ENCODE results near the gene TAF1A.

Gene TAF1A

DNA sequence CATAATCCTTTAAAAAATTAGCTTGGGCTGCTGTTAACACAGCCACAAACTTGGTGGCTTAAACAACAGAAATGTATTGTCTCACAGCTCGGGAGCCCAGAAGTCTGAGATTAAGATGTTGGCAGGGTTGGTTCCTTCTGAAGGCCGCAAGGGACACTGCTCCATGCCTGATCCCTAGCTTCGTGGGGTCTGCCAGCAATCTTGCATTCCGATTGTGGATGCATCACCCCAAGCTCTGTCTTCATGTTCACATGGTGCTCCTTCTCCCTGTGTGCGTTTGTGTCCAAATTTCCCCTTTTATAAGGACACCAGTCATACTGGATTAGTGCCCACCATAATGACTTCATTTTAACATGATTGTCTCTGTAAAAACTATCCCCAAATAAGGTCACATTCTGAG lies 36.9 kb downstream of the TAF1A start:
- TF ChIP-seq POLR2AphosphoS5 (IDR thresholded peaks at IDR 0.05; ENCODE audit: low read depth, low read length) (no peak), SIN3A (IDR thresholded peaks at IDR 0.05; ENCODE audit: borderline replicate concordance, insufficient read depth, low read length) (no peak), TAF1 (IDR thresholded peaks at IDR 0.05; ENCODE audit: borderline replicate concordance, insufficient read depth, low read length) (no peak), FOXP2 (optimal IDR thresholded peaks at IDR 0.05; ENCODE audit: borderline replicate concordance, extremely low read depth, extremely low read length, insufficient read depth) (no peak)
- TF ChIP-seq, protein P1, sequence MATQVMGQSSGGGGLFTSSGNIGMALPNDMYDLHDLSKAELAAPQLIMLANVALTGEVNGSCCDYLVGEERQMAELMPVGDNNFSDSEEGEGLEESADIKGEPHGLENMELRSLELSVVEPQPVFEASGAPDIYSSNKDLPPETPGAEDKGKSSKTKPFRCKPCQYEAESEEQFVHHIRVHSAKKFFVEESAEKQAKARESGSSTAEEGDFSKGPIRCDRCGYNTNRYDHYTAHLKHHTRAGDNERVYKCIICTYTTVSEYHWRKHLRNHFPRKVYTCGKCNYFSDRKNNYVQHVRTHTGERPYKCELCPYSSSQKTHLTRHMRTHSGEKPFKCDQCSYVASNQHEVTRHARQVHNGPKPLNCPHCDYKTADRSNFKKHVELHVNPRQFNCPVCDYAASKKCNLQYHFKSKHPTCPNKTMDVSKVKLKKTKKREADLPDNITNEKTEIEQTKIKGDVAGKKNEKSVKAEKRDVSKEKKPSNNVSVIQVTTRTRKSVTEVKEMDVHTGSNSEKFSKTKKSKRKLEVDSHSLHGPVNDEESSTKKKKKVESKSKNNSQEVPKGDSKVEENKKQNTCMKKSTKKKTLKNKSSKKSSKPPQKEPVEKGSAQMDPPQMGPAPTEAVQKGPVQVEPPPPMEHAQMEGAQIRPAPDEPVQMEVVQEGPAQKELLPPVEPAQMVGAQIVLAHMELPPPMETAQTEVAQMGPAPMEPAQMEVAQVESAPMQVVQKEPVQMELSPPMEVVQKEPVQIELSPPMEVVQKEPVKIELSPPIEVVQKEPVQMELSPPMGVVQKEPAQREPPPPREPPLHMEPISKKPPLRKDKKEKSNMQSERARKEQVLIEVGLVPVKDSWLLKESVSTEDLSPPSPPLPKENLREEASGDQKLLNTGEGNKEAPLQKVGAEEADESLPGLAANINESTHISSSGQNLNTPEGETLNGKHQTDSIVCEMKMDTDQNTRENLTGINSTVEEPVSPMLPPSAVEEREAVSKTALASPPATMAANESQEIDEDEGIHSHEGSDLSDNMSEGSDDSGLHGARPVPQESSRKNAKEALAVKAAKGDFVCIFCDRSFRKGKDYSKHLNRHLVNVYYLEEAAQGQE (IDR thresholded peaks at IDR 0.05; ENCODE audit: insufficient read depth in 1 of 2, low read depth in 2 of 2, low read length in 2 of 2): no peak

DNA sequence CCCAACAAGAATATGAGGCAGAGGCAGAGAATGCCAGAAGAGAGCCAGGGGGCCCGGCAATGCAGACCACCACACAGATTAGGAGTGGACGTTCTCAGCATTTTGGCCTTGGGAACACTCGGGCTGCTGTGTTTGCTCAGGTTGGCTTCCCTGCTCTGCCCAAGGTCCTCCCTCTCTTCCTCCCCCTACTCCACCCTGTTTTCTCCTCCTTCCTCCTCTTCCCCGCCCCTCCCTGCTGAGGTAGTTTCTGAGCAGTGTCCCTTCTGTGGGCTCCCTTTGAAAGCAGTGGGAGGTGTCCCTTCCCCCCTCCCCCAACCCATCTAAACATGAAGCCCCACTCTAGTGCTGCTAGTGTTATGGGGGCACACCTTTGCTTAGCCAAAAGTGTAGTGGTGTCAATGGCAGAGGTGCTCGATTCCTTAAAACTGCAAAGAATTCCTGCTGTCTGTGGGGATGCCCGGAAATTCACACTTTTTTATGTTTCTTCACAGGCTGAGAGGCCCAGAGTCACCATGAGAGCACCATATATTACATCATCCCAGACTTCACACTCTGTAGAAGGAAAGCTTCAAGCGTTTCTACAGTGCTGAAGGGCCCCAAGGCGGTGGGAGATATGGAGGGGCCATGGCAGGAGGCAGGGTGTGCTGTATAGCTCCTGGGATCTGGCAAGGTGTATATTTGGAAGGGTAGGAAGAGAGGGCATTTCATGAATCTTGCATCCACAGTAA lies 41.6 kb downstream of the TAF1A start, which contains the start of gene HHIPL2:
TSS of gene HHIPL2 (minus strand) at position 161 of the 728 bp plus-strand sequence. CDS start at position 101, 60 bp downstream.
- TF ChIP-seq POLR2AphosphoS5 (IDR thresholded peaks at IDR 0.05; ENCODE audit: low read depth, low read length) (no peak), FOXP2 (optimal IDR thresholded peaks at IDR 0.05; ENCODE audit: borderline replicate concordance, extremely low read depth, extremely low read length, insufficient read depth) (no peak), TAF1 (IDR thresholded peaks at IDR 0.05; ENCODE audit: borderline replicate concordance, insufficient read depth, low read length) (no peak), SIN3A (IDR thresholded peaks at IDR 0.05; ENCODE audit: borderline replicate concordance, insufficient read depth, low read length) (no peak)
- TF ChIP-seq, protein P1 (IDR thresholded peaks at IDR 0.05; ENCODE audit: insufficient read depth in 1 of 2, low read depth in 2 of 2, low read length in 2 of 2): no peak

- no peak for TF ChIP-seq POLR2AphosphoS5 (IDR thresholded peaks at IDR 0.05; ENCODE audit: low read depth, low read length)
- TF ChIP-seq SIN3A (IDR thresholded peaks at IDR 0.05; ENCODE audit: borderline replicate concordance, insufficient read depth, low read length): 0 out of 2 replicates have a peak, but pooled peaks have one; percentile 0
- no peak for TF ChIP-seq TAF1 (IDR thresholded peaks at IDR 0.05; ENCODE audit: borderline replicate concordance, insufficient read depth, low read length)
- TF ChIP-seq, protein P1 (IDR thresholded peaks at IDR 0.05; ENCODE audit: insufficient read depth in 1 of 2, low read depth in 2 of 2, low read length in 2 of 2): no peak
Observed at GRCh38 chr1:222547260-222547614, 42.5 kb downstream of the TAF1A start.

GRCh38 chr1:222546548-222547259 lies 43.0 kb downstream of the TAF1A start:
- TF ChIP-seq TAF1 (IDR thresholded peaks at IDR 0.05; ENCODE audit: borderline replicate concordance, insufficient read depth, low read length) (no peak), SIN3A (IDR thresholded peaks at IDR 0.05; ENCODE audit: borderline replicate concordance, insufficient read depth, low read length) (0 out of 2 replicates have a peak, but pooled peaks have one; percentile 34)

DNA sequence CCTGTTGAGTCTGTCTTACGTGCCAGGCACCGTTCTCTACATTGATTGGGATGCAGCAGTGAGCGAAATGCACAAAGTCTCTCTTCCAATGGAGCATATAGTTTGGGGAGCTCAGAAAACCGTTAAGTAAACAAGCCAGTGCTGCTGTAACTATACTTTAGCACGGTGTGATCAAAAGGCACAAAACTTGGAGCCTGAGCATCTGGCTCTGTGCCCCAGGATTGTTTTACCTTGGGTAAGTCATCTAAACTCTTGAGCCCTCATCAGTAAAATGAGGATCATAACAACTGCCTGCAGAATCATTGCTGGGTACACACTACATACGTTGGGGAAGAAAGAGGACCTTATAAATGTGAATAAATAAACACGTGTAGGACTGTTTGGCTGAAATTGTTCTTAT lies 43.6 kb downstream of the TAF1A start:
- TF ChIP-seq POLR2AphosphoS5 (IDR thresholded peaks at IDR 0.05; ENCODE audit: low read depth, low read length) (no peak), TAF1 (IDR thresholded peaks at IDR 0.05; ENCODE audit: borderline replicate concordance, insufficient read depth, low read length) (no peak), FOXP2 (optimal IDR thresholded peaks at IDR 0.05; ENCODE audit: borderline replicate concordance, extremely low read depth, extremely low read length, insufficient read depth) (no peak), SIN3A (IDR thresholded peaks at IDR 0.05; ENCODE audit: borderline replicate concordance, insufficient read depth, low read length) (no peak)
- TF ChIP-seq, protein P1 (IDR thresholded peaks at IDR 0.05; ENCODE audit: insufficient read depth in 1 of 2, low read depth in 2 of 2, low read length in 2 of 2): no peak

Data from PFSK-1 (cell line).